Adipocyte (in vitro differentiated cells): ENCODE results near the gene BCL3.

Experiments used
- DNase-seq: peaks from one replicate; pipeline ENCODE4 v3.0.0-alpha.2; 2015; ENCODE audit warnings: low read depth
- H3K27me3 ChIP-seq: replicated peaks from 2 replicates; pipeline ENCODE4 v1.7.0; 2013; ENCODE audit warnings: mild to moderate bottlenecking, low read length, moderate library complexity; ENCODE audit not compliant: control insufficient read depth, insufficient read depth
- H3K36me3 ChIP-seq: 2 replicates; pipeline ENCODE4 v1.7.0; 2013; ENCODE audit warnings: low read length, mild to moderate bottlenecking, moderate library complexity; ENCODE audit not compliant: control insufficient read depth, insufficient read depth, severe bottlenecking
- H3K4me1 ChIP-seq: 2 replicates; pipeline ENCODE4 v1.7.0; 2013; ENCODE audit warnings: mild to moderate bottlenecking, low read length, moderate library complexity; ENCODE audit not compliant: control insufficient read depth, insufficient read depth
- H3K4me3 ChIP-seq: 2 replicates; pipeline ENCODE4 v1.7.0; 2013; ENCODE audit warnings: mild to moderate bottlenecking, low read length, moderate library complexity
- H3K9ac ChIP-seq: 2 replicates; pipeline ENCODE4 v1.7.0; 2013; ENCODE audit warnings: mild to moderate bottlenecking, low read length, moderate library complexity
- H3K9me3 ChIP-seq: 2 replicates; pipeline ENCODE4 v1.7.0; 2013; ENCODE audit warnings: mild to moderate bottlenecking, low read length, moderate library complexity; ENCODE audit not compliant: control insufficient read depth

The BCL3 gene

DNA sequence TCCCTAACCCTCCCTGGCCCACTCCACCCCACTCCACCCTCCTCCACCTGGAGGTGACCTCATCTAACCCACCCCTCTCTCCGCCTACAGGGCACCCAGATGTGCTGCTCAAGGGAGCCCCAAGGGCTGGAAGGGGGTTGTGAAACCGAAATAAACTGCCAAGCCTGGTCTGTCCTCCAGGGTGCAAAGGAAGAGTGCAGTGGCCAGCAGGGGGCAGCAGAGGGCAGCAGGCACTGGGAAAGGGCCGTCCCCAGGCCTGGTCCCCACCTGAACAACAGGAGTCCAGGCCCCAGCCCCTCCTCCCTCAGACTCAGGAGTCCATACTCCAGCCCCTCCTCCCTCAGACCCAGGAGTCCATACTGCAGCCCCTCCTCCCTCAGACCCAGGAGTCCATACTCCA lies 52.0 kb downstream of the BCL3 start:
- H3K9ac ChIP-seq = no peak overlapping the region
- H3K4me1 ChIP-seq = no peaks in the 10 kb centered on the region
- no peaks in the 10 kb centered on the region for H3K27me3 ChIP-seq
- H3K36me3 ChIP-seq = no peaks in the 10 kb centered on the region
- peak; percentile 92 for DNase-seq
- peaks cover 10% of the 10 kb centered on the region for H3K9me3 ChIP-seq
- H3K4me3 ChIP-seq = no peak overlapping the region

DNA sequence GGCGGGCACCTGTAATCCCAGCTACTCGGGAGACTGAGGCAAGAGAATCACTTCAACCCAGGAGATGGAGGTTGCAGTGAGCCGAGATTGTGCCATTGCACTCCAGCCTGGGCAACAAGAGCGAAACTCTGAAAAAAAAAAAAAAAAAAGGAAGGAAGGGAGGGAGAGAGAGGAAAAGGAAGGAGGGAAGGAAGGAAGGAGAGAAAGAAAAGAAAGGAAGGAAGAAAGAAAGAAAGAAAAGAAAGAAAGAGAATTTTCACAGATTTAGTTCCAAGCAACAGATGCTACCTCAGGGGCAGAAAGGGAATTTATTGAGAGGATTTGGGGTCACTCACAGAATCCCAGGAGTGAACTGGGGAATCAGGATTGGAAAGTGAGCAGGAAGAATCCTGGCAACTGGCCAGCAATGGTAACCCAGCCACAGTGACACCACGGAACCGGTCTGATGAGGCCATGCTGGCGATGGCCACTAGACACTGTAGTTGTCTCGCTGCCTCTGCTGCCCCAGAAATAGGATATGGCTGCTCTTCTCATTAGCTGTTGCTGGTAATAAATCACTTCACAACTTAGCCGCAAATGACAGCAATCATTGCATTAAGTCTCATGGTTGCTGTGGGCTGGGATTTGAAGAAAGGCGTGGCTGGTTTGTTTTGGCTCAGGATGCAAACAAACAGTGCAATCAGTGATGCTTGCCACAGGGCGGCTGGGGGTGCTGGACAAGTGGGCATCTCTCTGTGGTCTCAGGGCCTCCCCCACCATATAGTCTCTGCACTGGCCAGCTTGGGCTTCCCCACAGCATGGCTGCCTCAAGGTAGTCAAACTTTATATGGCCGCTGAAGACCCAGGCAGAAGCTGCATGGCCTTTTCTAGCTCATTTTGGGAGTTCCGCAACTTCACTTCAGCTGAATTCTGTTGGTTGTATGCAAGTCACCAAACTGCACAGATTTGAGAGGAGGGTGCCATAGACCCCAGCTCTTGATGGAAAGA lies 55.2 kb downstream of the BCL3 start:
- Histone ChIP-seq H3K9me3 (peaks cover 10% of the 10 kb centered on the region), H3K27me3 (no peaks in the 10 kb centered on the region), H3K36me3 (no peaks in the 10 kb centered on the region), H3K4me1 (peaks cover 4% of the 10 kb centered on the region), H3K9ac (no peak overlapping the region), H3K4me3 (no peak overlapping the region)
- DNase-seq = no peak

GRCh38 chr19:44806291-44806690 lies 57.8 kb downstream of the BCL3 start:
- DNase-seq = no peak
- H3K4me3 ChIP-seq = no peak overlapping the region
- H3K4me1 ChIP-seq = peaks cover 10% of the 10 kb centered on the region
- H3K9me3 ChIP-seq = peaks cover 10% of the 10 kb centered on the region
- H3K36me3 ChIP-seq = no peaks in the 10 kb centered on the region
- no peaks in the 10 kb centered on the region for H3K27me3 ChIP-seq
- H3K9ac ChIP-seq = no peak overlapping the region

GRCh38 chr19:44807162-44807561 lies 58.7 kb downstream of the BCL3 start:
- Histone ChIP-seq H3K9ac (no peak overlapping the region), H3K27me3 (no peaks in the 10 kb centered on the region), H3K4me3 (no peak overlapping the region), H3K4me1 (peaks cover 10% of the 10 kb centered on the region), H3K9me3 (peaks cover 10% of the 10 kb centered on the region), H3K36me3 (no peaks in the 10 kb centered on the region)
- no peak for DNase-seq

- Histone ChIP-seq H3K9me3 (peaks cover 10% of the 10 kb centered on the region), H3K4me1 (peaks cover 10% of the 10 kb centered on the region), H3K9ac (no peak overlapping the region), H3K36me3 (no peaks in the 10 kb centered on the region), H3K27me3 (no peaks in the 10 kb centered on the region), H3K4me3 (no peak overlapping the region)
- DNase-seq = peak; percentile 67
Measured at GRCh38 chr19:44807652-44808462, 59.3 kb downstream of the BCL3 start.

GRCh38 chr19:44808463-44809371 lies 60.2 kb downstream of the BCL3 start, which contains the start of gene BCAM:
Gene BCAM, plus strand, starts transcription at chr19:44809103. Its CDS starts 22 bp downstream, at chr19:44809125.
- Histone ChIP-seq H3K4me1 (peaks cover 10% of the 10 kb centered on the region), H3K36me3 (no peaks in the 10 kb centered on the region), H3K27me3 (no peaks in the 10 kb centered on the region), H3K4me3 (peak within 1 kb of the TSS; percentile 75), H3K9ac (peak within 1 kb of the TSS; percentile 66), H3K9me3 (peaks cover 9% of the 10 kb centered on the region)
- DNase-seq = peak; percentile 91
